Neuronal stem cell (in vitro differentiated cells): Measurements from ENCODE around the gene THADA.

Experiments
- DNase-seq: peaks from one replicate; pipeline ENCODE4 v3.0.0-alpha.2; 2013; ENCODE audit warnings: low spot score
- H2AFZ ChIP-seq: one replicate; pipeline ENCODE4 v1.6.1; 2013; ENCODE audit warnings: mild to moderate bottlenecking, low read length, inconsistent platforms
- H2AK5ac ChIP-seq: 2 replicates; pipeline ENCODE4 v1.6.1; 2013; ENCODE audit warnings: low read depth, mild to moderate bottlenecking, inconsistent platforms, low read length, moderate library complexity, mixed read lengths
- H2BK120ac ChIP-seq: 2 replicates; pipeline ENCODE4 v1.6.1; 2013; ENCODE audit warnings: low read depth, mild to moderate bottlenecking, inconsistent platforms, low read length, moderate library complexity, mixed read lengths
- H2BK12ac ChIP-seq: one replicate; pipeline ENCODE4 v1.6.1; 2013; ENCODE audit warnings: low read length, inconsistent platforms
- H2BK15ac ChIP-seq: 2 replicates; pipeline ENCODE4 v1.6.1; 2013; ENCODE audit warnings: mild to moderate bottlenecking, low read length, inconsistent platforms, mixed read lengths
- H2BK5ac ChIP-seq: one replicate; pipeline ENCODE4 v1.6.1; 2013; ENCODE audit warnings: inconsistent platforms, mild to moderate bottlenecking, low read length, moderate library complexity
- H3K14ac ChIP-seq: one replicate; pipeline ENCODE4 v1.6.1; 2013; ENCODE audit warnings: low read length, inconsistent platforms
- H3K18ac ChIP-seq: 2 replicates; pipeline ENCODE4 v1.6.1; 2013; ENCODE audit warnings: low read length, inconsistent platforms
- H3K23ac ChIP-seq: 2 replicates; pipeline ENCODE4 v1.6.1; 2013; ENCODE audit warnings: low read depth, mild to moderate bottlenecking, mixed read lengths, low read length, inconsistent platforms; ENCODE audit not compliant: poor library complexity
- H3K27ac ChIP-seq: replicated peaks from 3 replicates; pipeline ENCODE4 v1.5.1; 2013; ENCODE audit warnings: low read length, inconsistent platforms
- H3K27me3 ChIP-seq, 3 experiments: 2 replicates each; pipeline ENCODE4 v1.6.1; 2013; ENCODE audit warnings: low read length in 3 of 3, mild to moderate bottlenecking in 2 of 3, inconsistent platforms in 1 of 3, low read depth in 1 of 3, mixed read lengths in 1 of 3, moderate library complexity in 1 of 3; ENCODE audit not compliant: control insufficient read depth in 3 of 3, insufficient read depth in 3 of 3
- H3K36me3 ChIP-seq, 2 donors: replicated peaks in 1 of 2; 2 replicates each; pipeline ENCODE4 v1.6.1; 2013; ENCODE audit warnings: low read length in 2 of 2; ENCODE audit not compliant: control insufficient read depth in 2 of 2, insufficient read depth in 2 of 2
- H3K4ac ChIP-seq: 2 replicates; pipeline ENCODE4 v1.6.1; 2013; ENCODE audit warnings: inconsistent platforms, mild to moderate bottlenecking, low read length, moderate library complexity
- H3K4me1 ChIP-seq, 2 donors: 1 replicate in 1 of 2; 2 replicates in 1 of 2; pipeline ENCODE4 v1.6.1; 2013; ENCODE audit warnings: low read length in 2 of 2, low read depth in 1 of 2; ENCODE audit not compliant: control insufficient read depth in 2 of 2, insufficient read depth in 1 of 2
- H3K4me2 ChIP-seq: one replicate; pipeline ENCODE4 v1.6.1; 2013; ENCODE audit warnings: mild to moderate bottlenecking, low read length, inconsistent platforms; ENCODE audit not compliant: insufficient read depth, poor library complexity, severe bottlenecking
- H3K4me3 ChIP-seq, 2 donors: 2 replicates each; pipeline ENCODE4 v1.5.1; 2013; ENCODE audit warnings: low read length in 2 of 2, mild to moderate bottlenecking in 2 of 2, inconsistent platforms in 1 of 2, moderate library complexity in 1 of 2
- H3K79me1 ChIP-seq: one replicate; pipeline ENCODE4 v1.6.1; 2013; ENCODE audit warnings: low read depth, mild to moderate bottlenecking, inconsistent platforms, low read length, moderate library complexity
- H3K9ac ChIP-seq: one replicate; pipeline ENCODE4 v1.6.1; 2013; ENCODE audit warnings: mild to moderate bottlenecking, low read depth, low read length, inconsistent platforms; ENCODE audit not compliant: poor library complexity
- H3K9me3 ChIP-seq, 2 donors: replicated peaks in 1 of 2; 2 replicates each; pipeline versions ENCODE3 to v1.6.1; 2013; ENCODE audit warnings: low read length in 2 of 2, mild to moderate bottlenecking in 2 of 2, inconsistent platforms in 1 of 2, low read depth in 1 of 2, mixed read lengths in 1 of 2, moderate library complexity in 1 of 2; ENCODE audit not compliant: control insufficient read depth in 2 of 2, insufficient read depth in 1 of 2
- H4K8ac ChIP-seq: one replicate; pipeline ENCODE4 v1.6.1; 2013; ENCODE audit warnings: low read depth, mild to moderate bottlenecking, inconsistent platforms, low read length, moderate library complexity
- H4K91ac ChIP-seq: one replicate; pipeline ENCODE4 v1.6.1; 2013; ENCODE audit warnings: low read length, low read depth, mild to moderate bottlenecking, inconsistent platforms; ENCODE audit not compliant: poor library complexity
- WGBS, 2 donors: extraction: QIAGEN DNeasy Blood & Tissue Kit; methylation state at CpG; one replicate each; pipeline ENCODE4 v1.1.7; 2013; ENCODE audit warnings: missing lambda C conversion rate in 2 of 2, mixed read lengths in 1 of 2; ENCODE audit not compliant: insufficient read length in 2 of 2, insufficient replicate concordance in 1 of 2; ENCODE audit errors: extremely low coverage in 2 of 2; 5-methylcytosine and 5-hydroxymethylcytosine counted together

Gene THADA

DNA sequence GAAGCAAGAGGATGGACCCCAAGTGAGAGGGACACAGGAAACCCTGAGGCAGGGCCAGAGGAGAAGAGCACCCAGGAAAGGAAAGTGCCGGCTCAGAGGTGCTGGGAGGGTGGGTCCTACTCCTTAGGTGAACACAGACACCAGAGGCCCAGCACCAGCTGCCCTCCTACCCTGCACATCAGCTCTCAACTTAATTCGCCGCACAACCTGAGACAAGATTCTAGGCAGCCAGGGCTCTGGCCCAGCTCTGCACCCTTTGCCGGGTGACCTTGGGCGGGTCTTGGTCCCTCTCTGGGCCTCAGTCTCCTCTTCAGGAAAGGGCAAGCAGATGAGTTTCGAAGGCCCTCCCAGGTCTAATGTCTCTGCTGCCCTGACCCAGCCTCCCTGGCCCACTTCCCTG, 397.6 kb downstream of the THADA start:
- H3K4me1 ChIP-seq: peaks cover 8 to 15% of the 10 kb centered on the region in 2 donors

GRCh38 chr2:43197588-43197896, 398.3 kb downstream of the THADA start:
- Histone ChIP-seq H2AK5ac (no peak overlapping the region), H3K4ac (no peak overlapping the region), H3K23ac (no peak overlapping the region), H3K9ac (no peak overlapping the region), H3K36me3 (no peaks in the 10 kb centered on the region), H2BK120ac (no peak overlapping the region), H4K8ac (no peak overlapping the region), H4K91ac (no peak overlapping the region), H3K4me1 (peaks cover 8 to 16% of the 10 kb centered on the region in 2 donors), H3K18ac (peak overlapping the region; percentile 51), H3K27ac (no peak overlapping the region), H2BK15ac (no peak overlapping the region), H3K14ac (no peak overlapping the region), H3K4me2 (no peak overlapping the region), H3K79me1 (no peaks in the 10 kb centered on the region), H2AFZ (peak overlapping the region; percentile 75), H2BK5ac (no peak overlapping the region), H2BK12ac (no peak overlapping the region), H3K9me3 (no peaks in the 10 kb centered on the region), H3K27me3 (no peaks in the 10 kb centered on the region), H3K4me3 (no peak overlapping the region)
- no peak for DNase-seq
- WGBS, 2 donors: no CpG with 5 or more reads among the region's 5 CpGs

More for the DNA sequence above, 397.6 kb downstream of the THADA start:
- no peak overlapping the region for H2BK15ac ChIP-seq
- no CpG with 5 or more reads among the region's 6 CpGs for WGBS, 2 donors
- no peak overlapping the region for H3K4me2 ChIP-seq
- H3K23ac ChIP-seq: no peak overlapping the region
- no peak overlapping the region for H3K14ac ChIP-seq
- no peak overlapping the region for H4K91ac ChIP-seq
- H3K18ac ChIP-seq: peak overlapping the region; percentile 15
- H3K9ac ChIP-seq: no peak overlapping the region
- H4K8ac ChIP-seq: no peak overlapping the region
- no peak for DNase-seq
- no peaks in the 10 kb centered on the region for H3K9me3 ChIP-seq
- H3K27ac ChIP-seq: no peak overlapping the region
- H2BK12ac ChIP-seq: no peak overlapping the region
- peak overlapping the region; percentile 23 for H2AK5ac ChIP-seq
- no peaks in the 10 kb centered on the region for H3K36me3 ChIP-seq
- no peaks in the 10 kb centered on the region for H3K79me1 ChIP-seq
- no peak overlapping the region for H3K4me3 ChIP-seq
- H2BK5ac ChIP-seq: no peak overlapping the region
- no peak overlapping the region for H3K4ac ChIP-seq
- H3K27me3 ChIP-seq: no peaks in the 10 kb centered on the region
- no peak overlapping the region for H2BK120ac ChIP-seq
- no peak overlapping the region for H2AFZ ChIP-seq

- no peak overlapping the region for H2BK15ac ChIP-seq
- H3K79me1 ChIP-seq: no peaks in the 10 kb centered on the region
- no peak overlapping the region for H3K9ac ChIP-seq
- no peaks in the 10 kb centered on the region for H3K27me3 ChIP-seq
- peak overlapping the region; percentile 75 for H2AFZ ChIP-seq
- peak overlapping the region; percentile 51 for H3K18ac ChIP-seq
- no peak overlapping the region for H3K27ac ChIP-seq
- peak overlapping the region; percentile 8 for H2BK12ac ChIP-seq
- no peak overlapping the region for H3K4ac ChIP-seq
- H4K8ac ChIP-seq: no peak overlapping the region
- WGBS, 2 donors: no CpG with 5 or more reads among the region's 12 CpGs
- H4K91ac ChIP-seq: no peak overlapping the region
- no peak for DNase-seq
- no peak overlapping the region for H3K4me3 ChIP-seq
- H3K4me2 ChIP-seq: no peak overlapping the region
- H2BK5ac ChIP-seq: no peak overlapping the region
- H3K14ac ChIP-seq: peak overlapping the region; percentile 0
- H3K4me1 ChIP-seq: peaks cover 8 to 16% of the 10 kb centered on the region in 2 donors
- H3K36me3 ChIP-seq: no peaks in the 10 kb centered on the region
- peak overlapping the region; percentile 27 for H2AK5ac ChIP-seq
- H2BK120ac ChIP-seq: no peak overlapping the region
- H3K23ac ChIP-seq: no peak overlapping the region
- H3K9me3 ChIP-seq: no peaks in the 10 kb centered on the region
These were observed 398.9 kb downstream of the THADA start for GRCh38 chr2:43196768-43197587.

GRCh38 chr2:43194121-43194869, 401.5 kb downstream of the THADA start:
- Histone ChIP-seq H3K14ac (peak overlapping the region; percentile 49), H2BK120ac (no peak overlapping the region), H3K23ac (peak overlapping the region; percentile 37), H3K4me2 (no peak overlapping the region), H3K9me3 (no peaks in the 10 kb centered on the region), H3K4me3 (no peak overlapping the region), H3K4me1 (peaks cover 8 to 11% of the 10 kb centered on the region in 2 donors), H2AFZ (no peak overlapping the region), H2AK5ac (peak overlapping the region; percentile 65), H3K27me3 (no peaks in the 10 kb centered on the region), H3K4ac (no peak overlapping the region), H4K91ac (no peak overlapping the region), H3K18ac (peak overlapping the region; percentile 74), H2BK12ac (no peak overlapping the region), H3K9ac (no peak overlapping the region), H3K27ac (no peak overlapping the region), H2BK15ac (peak overlapping the region; percentile 9), H3K79me1 (no peaks in the 10 kb centered on the region), H4K8ac (no peak overlapping the region), H3K36me3 (no peaks in the 10 kb centered on the region), H2BK5ac (no peak overlapping the region)
- no CpG with 5 or more reads among the region's 13 CpGs for WGBS, 2 donors
- DNase-seq: no peak
